ENCODE data around the gene IFFO2. TPM values are rescaled to one million over a fixed set of nuclear protein-coding genes. Genes with fewer than 3 reads are reported as not detected.

IFFO2 gene
- total RNA-seq, 1 experiment from 2014 or later = 11.7 TPM

DNA sequence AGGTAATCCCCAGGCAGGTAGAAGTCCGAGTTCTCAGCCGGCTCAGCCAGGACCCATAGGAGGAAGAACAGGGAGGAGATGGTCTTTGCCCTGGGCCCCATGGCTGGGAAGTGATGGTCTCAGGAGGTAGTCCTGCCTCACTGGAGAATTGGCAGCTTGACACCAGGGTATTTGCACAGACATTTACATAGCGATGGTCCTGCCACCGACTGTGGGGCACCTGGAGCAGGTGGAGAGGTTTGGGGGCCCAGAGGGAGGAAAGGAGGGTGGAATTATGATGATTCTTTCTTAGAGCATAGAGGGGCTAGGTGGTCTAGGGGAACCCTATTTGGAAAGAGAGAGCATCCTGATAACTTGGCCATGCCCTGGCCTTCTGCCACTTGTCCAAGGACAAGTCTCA lies 96.9 kb downstream of the IFFO2 start, which contains the start of gene TAS1R2:
Gene TAS1R2 (minus strand): TSS at position 101 of the 400 bp plus-strand sequence. CDS start 0 bp downstream, at position 101.
- Histone ChIP-seq H3K27me3 (ENCODE audit: insufficient read depth, low read depth) (peaks cover 23% of the 10 kb centered on the region; the same call in 1 of the 2 replicates), H2AFZ (no peak within 1 kb of the TSS), H3F3A (ENCODE audit: insufficient read depth, low read depth) (no peaks in the 10 kb centered on the region), H3K9me2 (ENCODE audit: insufficient read depth) (no peaks in the 10 kb centered on the region), H3K36me3 (ENCODE audit: low read depth) (no peaks in the 10 kb centered on the region), H3K4me3 (no peak within 1 kb of the TSS), H3K79me2 (ENCODE audit: low read depth) (no peaks in the 10 kb centered on the region), H3K4me1 (replicated peaks; ENCODE audit: insufficient read depth) (no peaks in the 10 kb centered on the region), H3K4me2 (no peak within 1 kb of the TSS), H3K9me3 (ENCODE audit: insufficient read depth, low read depth) (no peaks in the 10 kb centered on the region), H4K20me1 (ENCODE audit: insufficient read depth) (no peaks in the 10 kb centered on the region), H3K27ac (no peak within 1 kb of the TSS)
- intact Hi-C loops (cut with micrococcal nuclease; ENCODE audit: unreplicated experiment) = no loop called here
- DNase-seq = no peak
- ChIA-PET POLR2A (ENCODE audit: unreplicated experiment) (no interaction called here), CTCF (no interaction called here)
- no TSS peak for BruUV-seq (replicated peaks)
- no peak for TF ChIP-seq EZH2 (IDR thresholded peaks at IDR 0.05; ENCODE audit: low read depth)
- TF ChIP-seq, protein P1, sequence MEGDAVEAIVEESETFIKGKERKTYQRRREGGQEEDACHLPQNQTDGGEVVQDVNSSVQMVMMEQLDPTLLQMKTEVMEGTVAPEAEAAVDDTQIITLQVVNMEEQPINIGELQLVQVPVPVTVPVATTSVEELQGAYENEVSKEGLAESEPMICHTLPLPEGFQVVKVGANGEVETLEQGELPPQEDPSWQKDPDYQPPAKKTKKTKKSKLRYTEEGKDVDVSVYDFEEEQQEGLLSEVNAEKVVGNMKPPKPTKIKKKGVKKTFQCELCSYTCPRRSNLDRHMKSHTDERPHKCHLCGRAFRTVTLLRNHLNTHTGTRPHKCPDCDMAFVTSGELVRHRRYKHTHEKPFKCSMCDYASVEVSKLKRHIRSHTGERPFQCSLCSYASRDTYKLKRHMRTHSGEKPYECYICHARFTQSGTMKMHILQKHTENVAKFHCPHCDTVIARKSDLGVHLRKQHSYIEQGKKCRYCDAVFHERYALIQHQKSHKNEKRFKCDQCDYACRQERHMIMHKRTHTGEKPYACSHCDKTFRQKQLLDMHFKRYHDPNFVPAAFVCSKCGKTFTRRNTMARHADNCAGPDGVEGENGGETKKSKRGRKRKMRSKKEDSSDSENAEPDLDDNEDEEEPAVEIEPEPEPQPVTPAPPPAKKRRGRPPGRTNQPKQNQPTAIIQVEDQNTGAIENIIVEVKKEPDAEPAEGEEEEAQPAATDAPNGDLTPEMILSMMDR (conservative IDR thresholded peaks at IDR 0.05) = no peak

DNA sequence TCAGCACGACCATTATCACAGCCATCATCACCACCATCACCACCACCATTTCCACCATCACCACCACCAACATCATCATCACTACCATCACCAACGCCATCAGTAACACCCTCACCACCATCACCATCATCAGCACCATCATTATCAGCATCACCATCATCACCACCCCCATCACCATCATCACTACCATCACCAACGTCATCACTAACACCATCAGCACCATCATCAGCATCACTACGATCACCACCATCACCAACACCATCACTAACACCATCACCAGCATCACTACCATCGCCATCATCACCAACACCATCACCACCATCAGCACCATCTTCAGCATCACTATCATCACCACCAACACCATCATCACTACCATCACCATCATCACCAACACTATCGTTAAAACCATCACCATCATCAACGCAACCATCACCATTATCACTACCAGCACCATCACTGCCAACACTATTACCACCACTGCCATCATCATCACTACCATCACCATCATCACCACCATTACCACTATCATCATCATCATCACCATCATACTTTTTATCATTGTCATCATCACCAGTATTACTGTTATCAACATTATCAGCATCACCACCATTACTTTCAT lies 98.3 kb downstream of the IFFO2 start:
- TF ChIP-seq, protein P1 (conservative IDR thresholded peaks at IDR 0.05) = no peak
- no peak for TF ChIP-seq EZH2 (IDR thresholded peaks at IDR 0.05; ENCODE audit: low read depth)
- CTCF ChIA-PET = no interaction called here
- Histone ChIP-seq H4K20me1 (ENCODE audit: insufficient read depth) (no peaks in the 10 kb centered on the region), H3K27me3 (ENCODE audit: insufficient read depth, low read depth) (peaks cover 20% of the 10 kb centered on the region; the same call in 1 of the 2 replicates), H3K4me2 (no peak overlapping the region), H3K4me1 (replicated peaks; ENCODE audit: insufficient read depth) (no peaks in the 10 kb centered on the region), H3K36me3 (ENCODE audit: low read depth) (no peaks in the 10 kb centered on the region), H3K9me3 (ENCODE audit: insufficient read depth, low read depth) (no peaks in the 10 kb centered on the region), H3K79me2 (ENCODE audit: low read depth) (no peaks in the 10 kb centered on the region), H3K4me3 (no peak overlapping the region), H3K27ac (no peak overlapping the region), H3F3A (ENCODE audit: insufficient read depth, low read depth) (no peaks in the 10 kb centered on the region), H2AFZ (no peak overlapping the region), H3K9me2 (ENCODE audit: insufficient read depth) (no peaks in the 10 kb centered on the region)
- no peak for DNase-seq
- intact Hi-C loops (cut with micrococcal nuclease; ENCODE audit: unreplicated experiment) = no loop called here
- no TSS peak for BruUV-seq (replicated peaks)
- POLR2A ChIA-PET (ENCODE audit: unreplicated experiment) = no interaction called here

DNA sequence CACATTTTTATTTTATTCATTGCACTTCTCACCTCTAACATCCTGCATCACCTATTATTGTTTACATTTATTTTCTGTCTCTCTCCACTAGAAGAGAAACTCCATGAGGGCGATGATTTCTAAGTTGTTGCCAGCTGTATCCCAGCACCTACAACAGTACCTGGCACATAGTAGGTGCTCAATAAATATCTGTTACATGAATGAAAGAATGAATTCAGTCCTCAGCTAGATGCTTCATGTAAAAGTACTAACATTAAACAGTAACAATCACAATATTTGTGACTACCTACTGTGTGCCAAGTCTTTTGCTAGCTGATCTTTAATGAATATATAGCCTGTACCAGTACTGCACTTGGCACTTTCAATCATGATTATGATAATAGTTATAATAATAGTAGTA lies 100.0 kb downstream of the IFFO2 start:
- DNase-seq = no peak
- Histone ChIP-seq H3F3A (ENCODE audit: insufficient read depth, low read depth) (no peaks in the 10 kb centered on the region), H3K9me3 (ENCODE audit: insufficient read depth, low read depth) (no peaks in the 10 kb centered on the region), H3K27ac (no peak overlapping the region), H3K4me1 (replicated peaks; ENCODE audit: insufficient read depth) (no peaks in the 10 kb centered on the region), H3K4me2 (no peak overlapping the region), H3K4me3 (no peak overlapping the region), H3K27me3 (ENCODE audit: insufficient read depth, low read depth) (peaks cover 20% of the 10 kb centered on the region; the same call in 1 of the 2 replicates), H2AFZ (no peak overlapping the region), H3K79me2 (ENCODE audit: low read depth) (no peaks in the 10 kb centered on the region), H4K20me1 (ENCODE audit: insufficient read depth) (no peaks in the 10 kb centered on the region), H3K9me2 (ENCODE audit: insufficient read depth) (no peaks in the 10 kb centered on the region), H3K36me3 (ENCODE audit: low read depth) (no peaks in the 10 kb centered on the region)
- no TSS peak for BruUV-seq (replicated peaks)
- CTCF ChIA-PET = no interaction called here
- no peak for TF ChIP-seq EZH2 (IDR thresholded peaks at IDR 0.05; ENCODE audit: low read depth)
- TF ChIP-seq, protein P1 (conservative IDR thresholded peaks at IDR 0.05) = no peak
- POLR2A ChIA-PET (ENCODE audit: unreplicated experiment) = no interaction called here
- intact Hi-C loops (cut with micrococcal nuclease; ENCODE audit: unreplicated experiment) = no loop called here

Measured in PC-9 (cell line).